VCaP (cell line): ENCODE measurements around the gene FCN2.

Experiments
- H3K27ac ChIP-seq: fragments of 450-650 bp; 2 replicates; pipeline ENCODE4 v1.5.1; 2017
- CTCF ChIP-seq: fragments of 450-650 bp; conservative IDR thresholded peaks from 2 replicates; pipeline ENCODE4 v1.5.1; 2017; ENCODE audit warnings: mild to moderate bottlenecking, moderate library complexity

FCN2 gene

GRCh38 chr9:134892221-134892620 is 11.6 kb downstream of the FCN2 start:
- no peak for TF ChIP-seq CTCF
- no peak overlapping the region for H3K27ac ChIP-seq

GRCh38 chr9:134892820-134893420 is 12.3 kb downstream of the FCN2 start:
- H3K27ac ChIP-seq, result no peak overlapping the region
- TF ChIP-seq CTCF, result no peak

- TF ChIP-seq CTCF, result no peak
- no peak overlapping the region; the same call in 1 of the 2 replicates for H3K27ac ChIP-seq
These were observed 13.7 kb downstream of the FCN2 start for GRCh38 chr9:134894136-134894860.

GRCh38 chr9:134895097-134895496 is 14.5 kb downstream of the FCN2 start:
- no peak for TF ChIP-seq CTCF
- H3K27ac ChIP-seq, result peak overlapping the region; percentile 67

- no peak for TF ChIP-seq CTCF
- H3K27ac ChIP-seq, result peak overlapping the region; percentile 67
These were observed 14.9 kb downstream of the FCN2 start for GRCh38 chr9:134895567-134895907.

GRCh38 chr9:134895908-134896833 is 15.6 kb downstream of the FCN2 start:
- no peak for TF ChIP-seq CTCF
- peak overlapping the region; percentile 67 for H3K27ac ChIP-seq
